VCaP (cell line): ENCODE data around the gene HVCN1.

Experiments
- H3K27ac ChIP-seq: fragments of 450-650 bp; 2 replicates; pipeline ENCODE4 v1.5.1; 2017
- TF ChIP-seq, protein P1 (sequence below): fragments of 450-650 bp; conservative IDR thresholded peaks from 2 replicates; pipeline ENCODE4 v1.5.1; 2017; ENCODE audit warnings: mild to moderate bottlenecking, moderate library complexity

Gene HVCN1

DNA sequence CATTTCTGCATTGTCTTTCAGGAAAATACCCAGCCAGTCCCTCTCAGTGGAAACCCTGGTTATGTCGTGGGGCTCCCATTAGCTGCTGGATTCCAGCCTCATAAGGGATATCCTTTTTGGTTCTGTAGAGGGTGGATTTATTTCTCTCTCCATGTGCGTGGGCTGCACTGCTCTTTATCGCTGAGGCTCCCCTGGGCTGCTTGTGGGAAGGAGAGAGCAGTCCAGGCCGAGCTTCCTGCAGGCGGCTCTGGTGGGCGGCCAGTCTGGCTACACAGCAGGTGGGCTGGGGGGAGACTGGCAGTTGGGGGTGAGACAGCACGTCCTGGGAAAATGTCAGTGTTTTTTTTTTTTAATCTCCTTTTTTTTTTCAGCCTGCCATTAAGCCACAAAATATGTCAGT is 47.4 kb downstream of the HVCN1 start:
- TF ChIP-seq, protein P1, sequence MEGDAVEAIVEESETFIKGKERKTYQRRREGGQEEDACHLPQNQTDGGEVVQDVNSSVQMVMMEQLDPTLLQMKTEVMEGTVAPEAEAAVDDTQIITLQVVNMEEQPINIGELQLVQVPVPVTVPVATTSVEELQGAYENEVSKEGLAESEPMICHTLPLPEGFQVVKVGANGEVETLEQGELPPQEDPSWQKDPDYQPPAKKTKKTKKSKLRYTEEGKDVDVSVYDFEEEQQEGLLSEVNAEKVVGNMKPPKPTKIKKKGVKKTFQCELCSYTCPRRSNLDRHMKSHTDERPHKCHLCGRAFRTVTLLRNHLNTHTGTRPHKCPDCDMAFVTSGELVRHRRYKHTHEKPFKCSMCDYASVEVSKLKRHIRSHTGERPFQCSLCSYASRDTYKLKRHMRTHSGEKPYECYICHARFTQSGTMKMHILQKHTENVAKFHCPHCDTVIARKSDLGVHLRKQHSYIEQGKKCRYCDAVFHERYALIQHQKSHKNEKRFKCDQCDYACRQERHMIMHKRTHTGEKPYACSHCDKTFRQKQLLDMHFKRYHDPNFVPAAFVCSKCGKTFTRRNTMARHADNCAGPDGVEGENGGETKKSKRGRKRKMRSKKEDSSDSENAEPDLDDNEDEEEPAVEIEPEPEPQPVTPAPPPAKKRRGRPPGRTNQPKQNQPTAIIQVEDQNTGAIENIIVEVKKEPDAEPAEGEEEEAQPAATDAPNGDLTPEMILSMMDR, result no peak
- H3K27ac ChIP-seq, result no peak overlapping the region

- TF ChIP-seq, protein P1, result no peak
- no peak overlapping the region for H3K27ac ChIP-seq
Measured at GRCh38 chr12:110640275-110641025, 48.5 kb downstream of the HVCN1 start.

DNA sequence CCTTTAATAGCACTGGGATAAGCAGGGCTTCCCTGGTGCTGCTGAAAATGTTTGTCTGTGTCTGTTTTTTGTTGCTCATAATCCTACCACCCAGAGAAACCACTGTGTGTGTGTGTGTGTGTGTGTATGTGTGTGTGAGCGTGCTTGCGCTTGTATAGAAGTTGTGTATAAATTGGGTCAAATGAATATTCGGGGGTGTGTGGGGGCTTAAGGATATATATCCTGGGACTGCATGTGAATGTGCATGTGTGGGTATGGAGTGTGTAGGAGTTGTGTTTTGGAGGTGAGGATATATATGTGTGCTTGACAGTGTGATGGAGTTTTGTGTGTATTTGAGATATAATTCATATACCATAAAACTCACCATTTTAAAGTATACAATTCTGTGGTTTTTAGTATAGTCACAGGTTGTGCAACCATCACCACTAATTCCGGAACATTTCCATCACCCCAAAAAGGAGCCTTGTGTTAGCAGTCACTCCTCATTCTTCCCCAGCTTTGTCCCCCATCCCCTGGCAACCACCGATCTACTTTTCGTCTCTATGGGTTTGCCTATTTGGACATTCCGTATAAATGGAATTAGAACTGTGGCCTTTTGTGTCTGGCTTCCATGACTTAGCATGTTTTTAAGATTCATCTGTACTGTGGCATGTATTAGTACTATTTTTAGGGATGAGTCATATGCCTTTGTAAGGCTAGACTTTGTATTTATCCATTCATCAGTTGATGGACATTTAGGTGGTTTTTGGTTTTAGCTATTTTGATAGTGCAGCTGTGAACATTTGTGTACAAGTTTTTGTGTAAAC is 49.4 kb downstream of the HVCN1 start:
- no peak overlapping the region for H3K27ac ChIP-seq
- TF ChIP-seq, protein P1, result no peak

- H3K27ac ChIP-seq, result no peak overlapping the region
- TF ChIP-seq, protein P1, result no peak
Measured at GRCh38 chr12:110638796-110639195, 50.1 kb downstream of the HVCN1 start.

GRCh38 chr12:110637869-110638441 is 51.0 kb downstream of the HVCN1 start:
- TF ChIP-seq, protein P1, result no peak
- no peak overlapping the region for H3K27ac ChIP-seq

DNA sequence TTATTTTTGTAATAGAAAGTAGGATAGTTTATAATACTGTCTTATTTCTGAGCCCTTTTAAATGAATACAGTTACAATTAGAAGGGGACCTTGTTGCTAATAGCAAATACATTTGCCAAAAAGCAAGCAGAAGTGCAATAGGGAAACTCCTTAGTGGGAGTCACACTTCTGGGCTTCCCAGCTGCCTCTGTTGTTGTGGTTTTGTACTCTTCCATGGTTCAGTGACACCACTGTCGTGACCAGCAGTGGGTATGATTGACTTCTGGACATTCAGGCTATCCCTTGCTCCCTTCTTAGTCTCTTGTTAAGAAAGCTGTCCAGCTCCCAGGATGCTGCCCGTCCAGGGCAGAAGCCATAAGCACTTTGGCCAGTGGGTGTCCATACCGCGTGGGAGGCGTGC is 52.4 kb downstream of the HVCN1 start:
- H3K27ac ChIP-seq, result no peak overlapping the region
- TF ChIP-seq, protein P1, result no peak

DNA sequence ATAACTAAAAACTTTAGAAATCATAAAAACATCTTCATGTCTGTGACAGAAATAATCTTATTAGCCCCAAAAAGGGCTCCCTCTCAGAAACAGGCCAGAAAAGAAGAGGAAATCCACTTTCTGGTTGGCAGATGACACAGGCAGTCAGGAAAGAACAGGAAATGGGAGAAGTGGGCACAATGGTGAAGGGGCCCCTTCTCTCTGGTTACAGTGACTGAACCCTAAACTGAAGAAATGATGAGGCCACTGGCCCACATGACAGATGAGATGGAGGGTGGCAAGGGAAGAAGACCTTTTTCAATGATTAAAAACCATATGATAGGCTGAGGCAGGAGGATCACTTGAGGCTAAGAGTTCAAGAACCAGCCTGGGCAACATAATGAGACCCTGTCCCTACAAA is 53.9 kb downstream of the HVCN1 start:
- no peak overlapping the region for H3K27ac ChIP-seq
- TF ChIP-seq, protein P1, result no peak
